HG03520 (cell line): ENCODE measurements around the gene CCDC71.

Experiments used
- ATAC-seq: cut with Tn5 transposase; IDR thresholded peaks from one replicate; pipeline ENCODE4 v1.9.1; 2021; ENCODE audit warnings: mild to moderate bottlenecking, moderate library complexity; ENCODE audit not compliant: unreplicated experiment

CCDC71 gene

DNA sequence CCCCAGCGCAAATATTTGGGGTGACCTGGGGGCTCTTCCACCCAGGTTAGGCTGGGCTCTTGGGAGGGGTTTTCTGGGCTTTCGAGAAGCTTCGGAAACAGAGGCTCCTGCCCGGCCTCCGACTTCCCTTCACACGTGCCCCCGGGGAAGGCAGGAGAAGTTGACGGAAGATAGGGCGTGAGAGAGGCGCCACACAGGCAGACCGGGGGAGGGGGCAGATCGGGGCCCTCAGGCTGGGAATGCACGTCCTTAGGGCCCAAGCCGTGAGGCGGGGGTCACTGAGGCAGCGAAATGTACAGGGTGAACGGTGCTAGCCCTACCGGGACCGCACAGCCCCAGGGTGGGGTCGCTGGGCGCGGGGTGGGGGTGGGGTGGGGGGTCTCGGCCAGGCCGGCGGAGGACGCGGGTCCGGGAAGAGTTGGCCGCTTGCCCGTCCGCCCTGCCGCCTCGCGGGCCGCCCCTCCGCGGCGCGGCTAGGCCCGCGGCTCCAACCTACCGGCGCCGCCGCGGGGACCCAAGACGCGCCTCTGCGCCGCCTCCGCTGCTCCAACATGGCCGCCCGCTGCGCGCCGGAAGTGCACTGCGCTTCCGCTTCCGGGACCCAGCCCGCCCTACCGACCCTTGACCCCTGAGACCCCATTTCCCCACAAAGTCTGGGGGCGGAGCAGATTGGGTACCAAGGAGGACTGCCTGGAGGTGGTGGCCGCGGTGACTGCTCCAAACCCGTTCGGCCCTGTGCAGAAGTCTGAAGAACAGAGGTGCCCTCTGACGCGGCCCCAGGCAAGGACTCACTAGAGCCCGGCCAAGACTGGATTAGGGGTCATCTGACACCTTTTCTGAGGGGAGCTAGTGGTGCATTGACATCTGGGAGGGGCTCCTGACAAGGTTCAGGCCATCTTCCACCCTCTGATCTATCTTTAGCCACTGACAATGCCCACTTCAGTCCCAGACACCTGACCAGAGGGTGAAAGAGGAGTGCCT, at the start of gene CCDC71:
Gene CCDC71, minus strand, starts transcription at position 561 of the 981 bp plus-strand sequence. CDS start 2,123 bp downstream, outside the sequence.
- ATAC-seq, result peak; percentile 65

DNA sequence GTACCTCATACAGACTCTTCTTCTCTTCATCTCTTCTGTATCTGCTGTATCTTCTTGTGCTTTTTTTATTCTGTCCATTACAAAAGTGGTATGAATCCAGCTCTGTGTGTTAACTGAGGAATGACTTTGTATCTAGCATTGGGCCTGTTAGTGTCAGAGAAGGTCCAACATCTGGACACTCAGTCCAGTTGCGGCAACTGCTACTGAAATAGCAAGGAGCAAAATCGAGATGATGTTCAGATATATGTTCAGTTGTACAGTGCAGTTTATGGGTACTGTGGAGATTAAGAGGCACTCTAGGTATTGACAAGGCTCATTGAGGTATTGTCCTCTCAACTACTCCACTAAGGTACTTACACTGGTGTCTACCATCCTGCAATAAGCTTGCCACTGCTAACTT, 47.9 kb upstream of the CCDC71 start:
- no peak for ATAC-seq

DNA sequence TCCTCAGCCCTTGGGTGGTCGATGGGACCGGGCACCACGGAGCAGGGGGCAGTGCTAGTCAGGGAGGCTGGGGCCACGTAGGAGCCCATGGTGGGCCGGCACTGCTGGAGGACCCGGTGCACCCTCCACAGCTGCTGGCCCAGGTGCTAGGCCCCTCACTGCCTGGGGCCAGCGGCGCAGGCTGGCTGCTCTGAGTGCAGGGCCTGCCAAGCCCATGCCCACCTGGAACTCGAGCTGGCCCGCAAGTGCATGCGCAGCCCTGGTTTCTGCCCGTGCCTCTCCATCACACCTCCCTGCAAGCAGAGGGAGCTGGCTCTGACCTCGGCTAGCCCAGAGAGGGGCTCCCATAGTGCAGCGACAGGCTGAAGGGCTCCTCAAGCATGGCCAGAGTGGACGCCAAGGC, 47.4 kb upstream of the CCDC71 start:
- no peak for ATAC-seq

DNA sequence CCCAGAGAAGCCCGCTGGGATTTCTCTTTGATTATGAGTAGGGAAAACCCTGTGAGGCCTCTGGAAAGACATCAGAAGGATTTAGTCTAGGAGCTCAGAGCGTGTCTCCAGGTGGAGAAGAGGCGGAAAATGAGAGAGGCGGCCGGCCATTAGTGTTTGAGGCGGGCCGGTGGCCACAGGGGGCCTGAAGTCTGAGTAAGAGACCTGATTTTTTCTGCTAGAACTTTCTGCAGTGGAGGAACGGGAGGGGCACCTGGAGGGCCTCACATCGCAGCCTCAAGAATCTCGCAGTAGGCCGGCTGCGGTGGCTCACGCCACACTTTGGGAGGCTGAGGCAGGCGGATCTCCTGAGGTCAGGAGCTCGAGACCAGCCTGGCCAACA, 33.8 kb upstream of the CCDC71 start:
- no peak for ATAC-seq

DNA sequence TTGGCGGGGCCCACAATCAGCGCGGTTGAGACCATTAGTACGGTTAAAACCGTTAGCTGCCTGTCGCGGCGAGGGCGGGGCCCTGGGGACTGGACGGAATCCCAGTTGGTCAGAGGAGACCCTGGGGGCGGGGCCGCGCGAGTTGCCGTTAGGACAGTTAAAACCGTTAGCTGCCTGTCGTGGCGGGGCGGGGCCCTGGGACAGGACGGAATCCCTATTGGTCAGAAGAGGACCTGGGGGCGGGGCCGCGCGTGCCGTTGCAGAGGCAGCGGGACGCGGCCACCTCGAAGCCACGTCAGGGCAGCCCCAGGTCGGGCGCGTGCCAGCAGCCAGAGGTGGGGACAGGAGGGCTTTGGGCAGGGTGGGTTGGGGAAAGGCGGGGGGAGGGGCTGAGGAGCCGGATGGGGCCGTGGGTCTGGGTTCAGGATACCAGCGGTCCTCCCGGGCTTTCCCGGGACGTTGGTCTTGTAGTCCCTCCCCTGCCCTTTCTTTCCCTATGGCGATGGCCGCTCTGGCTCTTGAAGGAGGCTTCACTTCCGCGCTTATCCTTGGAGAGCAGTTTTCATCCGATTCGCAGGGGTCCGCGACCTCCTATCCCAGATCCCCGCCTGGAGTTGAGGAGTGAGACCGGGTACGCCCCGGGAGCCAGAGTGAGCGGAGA, 33.2 kb upstream of the CCDC71 start:
- ATAC-seq, result no peak

DNA sequence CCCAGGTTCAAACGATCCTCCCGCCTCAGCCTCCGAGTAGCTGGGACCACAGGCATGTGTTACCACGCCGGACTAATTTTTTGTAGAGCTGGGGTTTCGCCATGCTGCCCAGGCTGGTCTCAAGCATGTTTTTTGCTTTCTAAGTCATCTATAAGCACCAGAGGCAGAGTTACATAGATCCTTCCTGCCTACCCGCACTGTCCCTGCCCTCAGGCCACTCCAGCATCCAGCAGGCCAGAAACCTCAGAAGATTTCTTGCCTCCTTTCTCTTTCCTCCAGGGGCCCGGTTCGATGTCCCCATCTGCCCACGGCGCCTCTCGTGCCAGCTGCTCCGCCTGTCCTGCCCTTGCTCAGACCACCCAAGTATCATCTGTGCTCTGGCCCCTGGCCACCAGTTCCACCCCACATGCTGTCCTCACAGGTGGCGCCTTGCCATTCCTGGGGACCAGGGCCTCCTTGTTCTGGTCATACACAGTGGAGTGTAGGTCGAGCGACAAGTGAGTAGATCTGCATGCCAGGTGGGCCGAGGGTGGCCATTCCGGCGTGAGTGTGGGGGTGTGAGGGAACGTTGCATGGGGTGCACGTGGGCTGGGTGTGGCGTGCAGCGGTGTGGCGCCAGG, 32.6 kb upstream of the CCDC71 start:
- ATAC-seq, result no peak

DNA sequence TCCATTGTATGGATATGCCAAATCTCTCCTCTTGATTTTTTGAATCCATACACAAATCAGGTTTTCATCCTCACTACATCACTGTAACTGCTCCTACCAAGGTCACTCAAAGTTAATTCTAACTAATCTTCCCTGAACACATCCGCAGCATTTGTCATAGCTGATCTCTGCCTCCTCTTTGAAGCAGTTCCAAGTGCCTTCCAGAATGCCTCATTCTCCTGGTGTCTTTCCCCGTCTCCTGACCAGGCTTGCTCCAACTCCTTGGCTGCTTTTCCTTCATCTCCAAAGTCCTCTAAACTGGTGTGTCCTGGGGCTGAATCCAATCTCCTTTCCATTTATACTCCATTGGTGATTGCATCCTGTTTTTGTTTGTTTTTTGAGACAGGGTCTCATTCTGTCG, 32.0 kb upstream of the CCDC71 start:
- ATAC-seq, result no peak

DNA sequence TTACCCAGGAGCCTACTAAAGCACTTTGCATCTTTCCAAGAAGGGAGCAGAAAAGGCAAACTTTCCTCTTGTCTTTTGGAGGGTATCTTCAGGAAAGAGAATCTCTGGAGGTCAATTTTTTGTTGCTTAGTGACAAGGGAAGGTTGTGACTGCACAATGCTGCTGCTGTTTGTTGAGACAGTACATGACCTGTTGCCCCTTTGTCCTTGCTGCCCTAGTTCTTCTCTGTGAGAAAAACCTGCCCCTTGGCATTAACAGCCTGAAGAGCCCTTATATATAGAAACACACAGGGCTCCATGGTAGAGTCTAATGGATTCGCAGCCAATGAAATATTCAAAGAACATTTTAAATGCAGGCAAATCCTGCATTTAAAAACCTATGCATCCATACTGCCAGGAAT, 25.6 kb upstream of the CCDC71 start:
- ATAC-seq, result no peak

DNA sequence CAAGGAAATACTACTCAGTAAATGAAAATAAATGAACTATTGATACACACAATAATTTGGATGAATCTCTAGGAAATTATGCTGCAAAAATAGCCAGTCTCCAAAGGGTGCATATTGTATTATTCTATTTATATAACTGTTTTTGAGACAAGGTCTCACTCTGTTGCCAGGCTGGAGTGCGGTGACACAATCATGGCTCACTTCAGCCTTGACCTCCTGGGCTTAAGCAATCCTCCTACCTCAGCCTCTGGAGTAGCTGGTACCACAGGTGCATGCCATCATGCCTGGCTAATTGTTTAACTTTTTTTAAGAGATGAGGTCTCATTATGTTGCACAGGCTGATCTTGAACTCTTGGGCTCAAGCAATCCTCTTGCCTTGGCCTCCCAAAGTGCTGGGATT, 17.7 kb upstream of the CCDC71 start:
- ATAC-seq, result no peak

DNA sequence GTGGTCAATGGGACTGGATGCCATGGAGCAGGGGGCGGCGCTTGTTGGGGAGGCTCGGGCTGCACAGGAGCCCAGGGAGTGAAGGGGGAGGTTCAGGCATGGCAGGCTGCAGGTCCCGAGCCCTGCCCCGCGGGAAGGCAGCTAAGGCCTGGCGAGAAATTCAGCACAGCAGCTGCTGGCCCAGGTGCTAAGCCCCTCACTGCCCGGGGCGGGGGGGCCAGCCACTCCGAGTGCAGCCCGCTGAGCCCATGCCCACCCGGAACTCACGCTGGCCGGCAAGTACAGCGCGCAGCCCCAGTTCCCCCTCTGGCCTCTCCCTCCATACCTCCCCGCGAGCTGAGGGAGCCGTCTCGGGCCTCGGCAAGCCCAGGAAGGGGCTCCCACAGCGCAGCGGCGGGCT, 16.6 kb upstream of the CCDC71 start:
- ATAC-seq, result no peak

DNA sequence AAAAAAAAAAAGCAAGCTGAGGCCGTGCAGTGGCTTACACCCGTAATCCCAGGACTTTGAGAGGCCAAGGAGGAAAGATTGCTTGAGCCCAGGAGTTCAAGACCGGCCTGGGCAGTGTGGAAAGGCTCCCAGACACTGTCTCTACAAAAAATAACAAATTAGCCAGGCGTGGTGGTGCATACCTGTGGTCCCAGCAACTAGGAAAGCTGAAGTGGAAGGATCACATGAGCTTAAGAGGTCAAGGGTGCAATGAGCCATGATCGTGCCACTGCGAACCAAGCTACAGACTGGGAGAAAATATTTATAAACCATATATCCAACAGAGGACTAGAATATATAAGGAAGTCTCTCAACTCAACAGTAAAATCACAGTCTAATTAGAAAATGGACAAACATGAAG, 15.2 kb upstream of the CCDC71 start:
- no peak for ATAC-seq

DNA sequence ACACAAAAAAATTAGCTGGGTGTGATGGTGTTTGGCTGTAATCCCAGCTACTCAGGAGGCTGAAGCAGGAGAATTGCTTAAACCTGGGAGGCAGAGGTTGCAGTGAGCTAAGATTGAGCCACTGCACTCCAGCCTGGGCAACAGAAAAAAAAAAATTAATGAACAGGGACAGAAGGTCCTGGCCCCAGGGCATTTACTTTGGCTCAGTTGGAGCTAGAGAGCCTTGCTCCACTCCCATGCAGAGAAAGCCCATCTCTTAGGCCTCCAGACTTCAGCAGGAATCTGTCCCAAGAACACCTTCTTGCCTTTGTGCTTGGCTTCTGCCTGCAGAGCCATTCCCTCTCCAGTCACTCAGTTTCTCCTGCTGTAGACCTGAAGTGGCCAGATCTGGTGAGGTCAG, 14.0 kb upstream of the CCDC71 start:
- no peak for ATAC-seq

DNA sequence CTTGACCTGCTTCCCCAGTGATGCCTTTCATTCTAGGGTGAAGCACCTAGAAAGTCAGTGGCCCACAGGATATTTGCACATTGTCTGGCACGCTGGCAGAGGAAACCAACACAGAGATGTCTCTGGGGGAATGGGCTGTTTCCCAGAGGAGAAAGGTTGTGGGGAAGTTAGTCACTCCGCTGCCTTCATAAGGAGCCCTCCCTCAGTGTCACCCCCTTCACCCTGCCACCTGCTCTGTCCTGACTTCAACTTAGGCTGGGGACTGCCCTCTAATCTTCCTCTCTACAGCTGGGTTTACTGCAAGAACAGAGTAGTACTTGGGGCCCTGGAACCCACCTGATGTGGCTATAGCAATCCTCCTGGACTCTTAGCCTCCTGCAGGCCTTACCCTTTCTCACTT, 10.9 kb upstream of the CCDC71 start:
- no peak for ATAC-seq

DNA sequence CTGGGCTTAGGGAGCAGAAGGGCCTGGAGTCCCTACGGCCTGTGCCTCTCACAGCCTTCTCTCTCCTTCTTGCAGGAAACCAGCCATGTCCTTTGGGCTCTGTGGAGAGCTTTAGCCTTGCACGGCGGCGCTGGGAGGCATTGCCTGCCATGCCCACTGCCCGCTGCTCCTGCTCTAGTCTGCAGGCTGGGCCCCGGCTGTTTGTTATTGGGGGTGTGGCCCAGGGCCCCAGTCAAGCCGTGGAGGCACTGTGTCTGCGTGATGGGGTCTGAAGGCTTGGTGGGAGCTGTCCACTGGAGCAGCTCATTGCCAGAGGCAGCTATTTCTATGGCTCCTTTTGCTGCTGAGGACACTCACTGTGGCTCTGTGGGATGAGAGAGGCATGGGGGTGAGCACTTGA, 9.4 kb upstream of the CCDC71 start:
- no peak for ATAC-seq

DNA sequence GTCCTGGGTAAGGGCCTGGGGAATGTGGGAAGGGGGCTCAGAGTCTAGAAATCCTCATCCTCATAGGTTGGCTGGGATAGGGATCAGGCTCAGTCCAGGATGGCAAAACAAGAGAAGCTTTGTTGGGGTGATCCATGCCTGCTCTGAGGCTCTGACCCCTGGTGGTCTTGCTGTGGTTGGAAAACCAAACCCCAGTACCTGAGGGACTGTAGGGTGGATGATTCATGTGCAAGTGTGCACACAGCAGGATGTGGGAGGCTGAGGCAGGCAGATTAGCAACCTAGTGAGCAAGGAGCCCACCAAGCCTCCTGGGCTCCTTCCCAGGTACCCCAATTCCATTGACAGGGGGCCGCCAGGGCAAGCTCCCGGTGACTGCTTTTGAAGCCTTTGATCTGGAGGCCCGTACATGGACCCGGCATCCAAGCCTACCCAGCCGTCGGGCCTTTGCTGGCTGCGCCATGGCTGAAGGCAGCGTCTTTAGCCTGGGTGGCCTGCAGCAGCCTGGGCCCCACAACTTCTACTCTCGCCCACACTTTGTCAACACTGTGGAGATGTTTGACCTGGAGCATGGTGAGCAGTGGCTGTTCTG, 8.4 kb upstream of the CCDC71 start:
- ATAC-seq, result no peak

DNA sequence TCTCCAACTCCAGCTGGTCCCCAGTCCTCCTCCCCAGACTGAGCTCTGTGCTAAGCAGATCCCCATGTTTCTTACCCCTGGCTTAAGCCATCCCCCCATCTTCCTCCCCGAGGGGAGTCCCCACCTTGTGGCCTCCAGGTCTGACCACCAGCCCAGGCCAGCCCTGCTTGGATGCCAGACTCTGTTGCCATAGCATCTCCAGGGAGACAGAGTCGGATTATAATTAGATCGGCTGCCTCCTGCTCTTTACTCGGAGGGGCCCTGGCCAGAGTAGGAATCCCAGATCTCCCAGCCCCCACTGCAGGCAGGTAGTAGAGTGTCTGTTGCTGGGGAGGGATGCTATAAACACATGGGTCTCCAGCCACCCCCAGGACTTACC, 7.7 kb upstream of the CCDC71 start:
- no peak for ATAC-seq

DNA sequence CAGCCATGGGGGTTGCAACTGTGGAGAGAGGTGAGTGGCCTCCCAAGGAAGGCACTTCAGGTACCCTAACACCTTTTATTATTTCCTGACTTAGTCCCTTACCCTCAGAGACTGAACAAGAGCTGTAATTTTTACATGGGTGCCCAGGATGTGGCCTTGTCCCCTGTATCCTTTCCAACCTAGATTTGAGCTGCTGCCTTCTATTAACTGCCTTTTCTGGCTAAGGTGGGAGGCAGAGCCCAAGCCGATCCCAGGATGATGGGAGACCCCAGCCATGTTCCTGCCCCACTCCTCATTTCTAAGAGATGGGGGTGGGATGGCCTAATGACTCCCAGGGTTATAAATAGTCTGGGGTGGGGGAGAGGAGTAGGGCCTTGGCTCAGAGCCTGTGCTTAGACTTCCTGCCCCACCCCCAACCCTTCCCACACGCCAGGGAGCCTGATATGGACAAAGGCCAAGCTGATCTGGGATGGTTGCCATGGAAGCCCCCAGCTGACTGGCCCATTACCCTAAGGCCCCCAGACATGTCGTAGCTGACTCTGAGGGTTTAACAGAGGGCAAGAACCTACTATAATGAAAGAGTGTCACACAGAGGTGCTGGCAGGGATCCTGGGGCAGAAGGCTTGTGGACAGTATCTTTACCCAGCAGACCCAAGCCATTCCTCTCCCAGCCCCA, 7.1 kb upstream of the CCDC71 start:
- ATAC-seq, result no peak

DNA sequence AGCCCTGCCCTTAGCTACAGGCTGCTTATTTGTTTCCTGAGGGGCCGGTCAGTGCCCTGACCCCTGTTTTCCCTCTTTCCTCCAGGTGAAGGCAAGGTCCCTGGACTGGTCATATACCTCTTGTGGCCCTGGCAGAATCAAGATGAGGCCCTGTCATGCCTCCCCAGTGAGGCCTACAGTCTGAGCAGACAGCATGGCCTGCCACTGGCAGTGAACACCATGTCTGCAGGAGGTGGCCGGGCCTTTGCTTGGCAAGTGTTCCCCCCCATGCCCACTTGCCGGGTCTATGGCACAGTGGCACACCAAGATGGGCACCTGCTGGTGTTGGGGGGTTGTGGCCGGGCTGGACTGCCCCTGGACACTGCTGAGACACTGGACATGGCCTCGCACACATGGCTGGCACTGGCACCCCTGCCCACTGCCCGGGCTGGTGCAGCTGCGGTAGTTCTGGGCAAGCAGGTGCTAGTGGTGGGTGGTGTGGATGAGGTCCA, 6.5 kb upstream of the CCDC71 start:
- no peak for ATAC-seq

DNA sequence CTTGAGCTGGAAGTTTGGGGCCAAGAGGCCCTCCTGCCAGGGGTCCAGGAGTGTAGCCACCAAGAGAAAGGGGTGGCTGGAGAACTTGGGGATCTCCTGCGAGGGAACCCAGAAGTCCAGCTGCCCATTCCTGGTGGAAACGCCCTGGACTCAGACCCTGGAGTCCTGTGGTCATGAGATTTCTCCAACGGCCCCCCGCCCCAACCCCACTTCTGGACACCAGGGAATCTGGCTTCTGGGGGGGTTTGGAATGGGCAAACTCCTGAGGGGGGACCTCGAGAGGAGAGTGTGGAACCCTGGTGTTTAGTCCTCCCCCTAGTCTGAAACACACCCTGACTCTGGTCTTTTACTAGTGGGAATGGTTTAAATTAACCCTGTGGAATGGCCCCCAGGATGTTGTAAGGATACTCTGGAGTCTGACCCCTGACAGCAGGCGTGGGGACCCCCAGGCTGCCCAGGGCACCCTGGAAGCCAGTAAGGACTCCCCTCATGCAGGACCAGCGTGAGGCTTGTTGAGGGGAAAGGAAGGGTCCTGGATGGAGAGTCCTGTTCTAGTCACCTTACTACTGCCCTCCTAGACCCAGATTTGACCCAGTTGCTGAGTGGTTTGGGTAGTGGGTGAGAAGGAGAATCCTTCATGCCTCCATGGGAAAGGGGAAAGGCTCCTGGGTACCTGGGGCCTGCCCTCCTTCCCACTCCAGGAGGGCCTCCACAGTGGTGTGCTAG, 5.8 kb upstream of the CCDC71 start:
- no peak for ATAC-seq

DNA sequence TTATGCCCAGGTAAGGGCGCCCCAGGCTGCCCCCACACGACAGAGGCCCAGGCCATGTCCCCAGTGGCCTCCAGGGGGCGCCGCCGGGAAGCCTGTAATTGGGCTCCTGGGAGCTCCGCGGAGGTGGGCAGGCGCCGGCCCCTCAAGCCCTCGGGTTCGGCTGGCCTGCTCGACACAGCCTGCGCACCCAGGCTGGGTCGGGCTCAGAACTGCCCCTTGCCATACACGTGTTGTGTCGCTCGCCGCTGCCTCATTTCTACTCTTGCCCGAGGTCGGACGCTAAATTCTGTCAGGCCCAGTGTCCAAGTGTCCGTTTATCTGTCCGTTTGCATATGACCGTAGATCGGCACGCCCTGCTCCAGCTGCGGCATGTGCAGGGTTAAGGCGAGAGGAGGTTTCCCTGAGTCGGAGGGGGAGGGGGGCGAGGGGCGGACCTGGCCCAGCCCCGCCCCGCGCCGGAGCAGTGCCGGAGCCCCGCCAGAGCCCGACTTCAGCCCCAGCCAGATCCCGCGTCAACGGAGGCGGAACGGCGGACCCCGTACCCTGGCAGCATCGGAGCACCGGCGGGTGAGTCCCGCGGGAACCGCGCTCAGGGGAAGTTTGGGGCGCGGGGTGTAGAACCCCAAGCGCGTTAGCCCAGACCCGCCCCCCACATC, 5.1 kb upstream of the CCDC71 start, which contains the start of gene KLHDC8B:
Gene KLHDC8B, plus strand, starts transcription at position 480 of the 656 bp plus-strand sequence. CDS start 1,172 bp downstream, outside the sequence.
- peak; percentile 51 for ATAC-seq
